Suppressor macrophage (primary cell): Measurements from ENCODE around the gene DDX21.
"Not testable (repeated sequence)": the region's sequence is repeated elsewhere in the genome, so short reads cannot be mapped to it uniquely, and the experiment has no call there.

Experiments used
- DNase-seq, 4 experiments: peaks; one replicate each; pipeline ENCODE4 v3.0.0-alpha.2; 2020 to 2022
- total RNA-seq, 17 experiments: gene quantifications; one replicate each; lab custom pipeline; 2026; ENCODE audit warnings: mixed read lengths in 6 of 17, inconsistent platforms in 3 of 17; lab: John Stamatoyannopoulos, UW

The DDX21 gene
- 97.6 to 349 (median 231) reads per million in 17 experiments for total RNA-seq

DNA sequence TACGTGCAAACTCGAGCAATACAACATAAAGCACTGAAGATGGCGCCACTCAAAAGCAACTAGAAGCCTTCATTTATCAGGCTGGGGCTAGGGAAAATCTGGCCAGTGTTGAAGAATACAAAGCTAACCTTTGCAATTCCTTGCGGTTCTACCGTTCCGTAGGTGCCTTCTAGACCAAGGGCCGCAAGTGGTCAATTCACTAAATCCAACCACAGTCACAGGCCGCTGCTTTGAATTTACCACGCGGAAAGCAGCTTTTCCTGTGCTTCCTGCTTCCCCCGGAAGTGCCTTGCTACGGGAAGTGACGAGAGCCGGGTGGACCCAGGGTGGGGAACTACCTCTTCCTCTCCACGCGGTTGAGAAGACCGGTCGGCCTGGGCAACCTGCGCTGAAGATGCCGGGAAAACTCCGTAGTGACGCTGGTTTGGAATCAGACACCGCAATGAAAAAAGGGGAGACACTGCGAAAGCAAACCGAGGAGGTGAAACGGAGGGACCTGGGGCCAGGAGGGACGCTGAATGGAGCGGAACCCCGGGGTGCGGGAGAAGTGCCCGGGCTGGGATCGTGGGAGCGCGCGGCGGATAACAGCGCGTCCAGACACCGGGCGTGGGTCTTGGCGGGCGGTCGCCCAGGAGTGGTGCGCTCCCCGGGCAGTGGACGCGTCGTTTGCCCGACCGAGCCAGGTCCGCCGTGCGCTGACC, at the start of gene DDX21:
TSS of gene DDX21 (plus strand) at position 339 of the 701 bp plus-strand sequence. CDS start at position 395, 56 bp downstream.
- DNase-seq = peak; percentile 90 to 96 (median 95)

DNA sequence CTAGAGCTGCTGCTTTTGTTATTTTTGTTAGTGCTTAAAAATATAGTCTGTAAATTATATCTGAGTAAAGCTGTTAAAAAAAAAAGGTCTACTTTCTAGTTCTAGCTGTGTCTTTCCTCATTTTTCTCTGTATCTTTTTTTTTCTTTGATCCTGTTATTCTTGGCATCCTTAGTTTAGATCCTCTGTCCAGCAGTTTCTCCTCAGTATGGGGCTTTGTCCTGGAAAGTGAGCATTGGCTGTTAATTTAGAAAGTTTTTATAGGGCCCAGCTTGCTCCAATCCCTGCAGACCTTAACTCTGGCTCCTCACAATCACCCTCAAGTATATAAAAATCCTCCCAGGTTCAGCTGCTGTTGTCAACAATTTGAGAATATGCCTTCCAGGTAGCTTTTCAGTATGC, 31.4 kb upstream of the DDX21 start:
- DNase-seq = no peak

DNA sequence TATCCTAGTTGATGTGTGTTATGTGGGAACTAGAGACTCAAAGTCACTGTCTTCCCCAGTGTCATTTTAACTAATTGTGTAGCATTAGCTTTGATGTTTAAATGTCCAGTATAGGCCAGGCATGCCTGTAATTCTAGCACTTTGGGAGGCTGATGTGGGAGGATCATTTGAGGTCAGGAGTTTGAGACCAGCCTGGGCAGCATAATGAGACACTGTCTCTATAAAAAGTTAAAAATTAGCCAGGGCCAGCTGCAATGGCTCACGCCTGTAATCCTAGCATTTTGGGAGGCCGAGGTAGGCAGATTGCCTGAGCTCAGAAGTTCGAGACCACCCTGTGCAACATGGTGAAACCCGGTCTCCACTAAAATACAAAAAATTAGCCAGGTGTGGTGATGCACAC, 30.5 kb upstream of the DDX21 start:
- no peak for DNase-seq

DNA sequence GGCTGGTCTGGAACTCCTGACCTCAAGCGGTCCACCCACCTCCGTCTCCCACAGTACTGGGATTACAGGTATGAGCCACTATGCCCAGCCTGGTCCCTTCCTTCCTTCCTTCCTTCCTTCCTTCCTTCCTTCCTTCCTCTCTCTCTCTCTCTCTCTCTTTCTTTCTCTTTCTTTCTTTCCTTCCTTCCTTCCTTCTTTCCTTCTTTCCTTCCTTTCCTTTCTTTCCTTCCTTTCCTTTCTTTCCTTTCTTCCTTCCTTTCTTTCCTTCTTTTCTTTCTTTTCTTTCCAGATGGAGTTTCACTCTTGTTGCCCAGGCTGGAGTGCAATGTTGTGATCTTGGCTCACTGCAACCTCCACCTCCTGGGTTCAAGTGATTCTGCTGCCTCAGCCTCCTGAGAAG, 26.8 kb upstream of the DDX21 start:
- DNase-seq = not testable (repeated sequence)

DNA sequence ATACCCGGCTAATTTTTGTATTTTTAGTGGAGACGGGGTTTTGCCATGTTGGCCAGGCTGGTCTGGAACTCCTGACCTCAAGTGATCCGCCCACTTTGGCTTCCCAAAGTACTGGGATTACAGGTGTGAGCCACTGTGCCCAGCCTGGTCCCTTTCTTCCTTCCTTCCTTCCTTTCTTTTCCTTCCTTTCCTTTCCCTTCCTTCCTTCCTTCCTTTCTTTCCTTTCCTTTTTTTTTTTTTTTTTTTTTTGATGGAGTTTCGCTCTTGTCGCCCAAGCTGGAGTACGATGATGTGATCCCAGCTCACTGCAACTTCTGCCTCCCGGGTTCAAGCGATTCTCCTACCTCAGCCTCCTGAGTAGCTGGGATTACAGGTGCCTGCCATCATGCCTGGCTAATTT, 26.1 kb upstream of the DDX21 start:
- not testable (repeated sequence) for DNase-seq

DNA sequence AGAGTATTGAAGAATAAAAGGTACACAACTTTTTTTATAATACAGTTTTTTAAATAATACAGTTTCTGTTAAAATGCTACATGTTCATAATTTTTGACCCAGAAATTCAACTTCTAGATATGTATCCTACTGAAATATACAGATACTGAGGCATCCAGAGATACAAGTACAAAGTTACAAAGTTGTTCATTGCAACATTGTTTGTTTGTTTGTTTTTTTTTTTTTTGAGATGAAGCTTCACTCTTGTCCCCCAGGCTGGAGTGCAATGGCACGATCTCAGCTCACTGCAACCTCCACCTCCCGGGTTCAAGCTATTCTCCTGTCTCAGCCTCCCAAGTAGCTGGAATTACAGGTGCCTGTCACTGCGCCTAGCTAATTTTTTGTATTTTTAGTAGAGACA, 23.1 kb upstream of the DDX21 start:
- DNase-seq = not testable (repeated sequence)

DNA sequence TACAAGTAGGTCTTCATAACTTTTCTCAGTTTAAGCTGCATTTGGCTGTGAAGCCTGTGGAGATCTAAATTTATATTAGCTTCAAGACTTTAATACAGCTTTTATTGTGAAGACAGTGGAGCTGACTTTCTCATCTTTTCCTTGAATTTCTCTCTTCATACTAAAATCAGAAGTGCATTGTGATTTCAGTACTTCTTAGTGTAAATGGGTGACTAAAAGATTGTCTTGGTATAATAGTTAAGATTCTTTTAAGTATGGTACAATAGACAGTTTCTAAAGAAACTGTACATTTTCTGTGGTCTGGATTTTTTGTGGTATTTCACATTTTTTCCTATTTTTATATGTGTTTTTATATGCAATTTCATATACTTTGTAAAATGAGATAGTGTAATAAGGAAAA, 21.0 kb upstream of the DDX21 start:
- no peak for DNase-seq

DNA sequence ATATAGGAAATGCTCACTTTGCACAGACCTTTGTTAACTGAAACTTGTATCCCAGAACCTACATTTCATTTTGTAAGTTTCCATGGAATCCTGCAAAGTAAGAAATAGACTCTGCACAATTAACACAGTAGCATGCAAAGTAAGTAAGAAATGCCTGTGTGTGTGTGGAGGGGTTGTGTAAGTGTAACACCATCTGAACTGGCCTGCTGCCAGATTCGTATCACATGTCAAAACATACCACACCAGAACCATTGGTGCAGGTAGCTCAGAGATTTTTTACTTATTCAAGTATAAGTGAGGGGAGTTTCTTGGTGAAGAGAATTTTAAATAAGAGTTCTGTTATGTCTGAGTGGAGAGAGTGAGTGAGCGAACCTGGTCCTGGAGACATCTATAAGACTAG, 17.9 kb upstream of the DDX21 start:
- no peak for DNase-seq

DNA sequence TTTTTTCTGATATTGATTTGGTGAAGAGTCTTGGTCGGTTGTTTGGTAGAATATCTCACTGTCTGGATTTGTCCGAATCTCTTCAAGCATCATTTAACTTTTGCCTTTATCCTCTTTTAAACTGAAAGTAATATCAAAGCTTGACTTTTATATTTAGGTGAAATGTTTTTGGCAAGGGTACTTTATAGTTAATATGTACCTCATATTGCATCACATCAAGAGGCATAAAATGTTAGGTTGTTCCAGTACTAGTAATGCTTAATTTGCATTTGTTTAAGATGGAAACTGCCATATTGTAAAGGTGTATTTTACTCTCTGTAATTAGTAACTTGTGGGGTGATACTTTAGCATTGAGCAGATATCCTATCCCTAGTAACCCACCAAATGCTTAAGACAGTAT, 17.1 kb upstream of the DDX21 start:
- DNase-seq = no peak

DNA sequence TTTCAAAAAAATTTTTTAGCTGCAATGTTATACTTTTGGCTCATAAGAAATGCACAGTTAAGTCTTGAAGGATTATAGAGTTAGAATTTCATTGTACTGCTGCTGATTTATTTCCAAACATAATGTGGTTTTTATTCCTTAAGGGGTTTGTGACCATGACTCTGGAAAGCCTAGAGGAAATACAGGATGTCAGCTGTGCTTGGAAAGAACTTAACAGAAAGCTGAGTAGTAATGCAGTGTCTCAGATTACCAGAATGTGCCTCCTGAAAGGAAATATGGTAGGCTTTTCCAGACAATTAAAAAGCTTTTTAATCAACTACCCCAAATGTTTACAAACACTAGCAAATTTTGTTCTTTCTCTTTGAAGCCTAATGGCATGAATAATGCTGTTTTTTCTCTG, 15.1 kb upstream of the DDX21 start:
- DNase-seq = not testable (repeated sequence)

DNA sequence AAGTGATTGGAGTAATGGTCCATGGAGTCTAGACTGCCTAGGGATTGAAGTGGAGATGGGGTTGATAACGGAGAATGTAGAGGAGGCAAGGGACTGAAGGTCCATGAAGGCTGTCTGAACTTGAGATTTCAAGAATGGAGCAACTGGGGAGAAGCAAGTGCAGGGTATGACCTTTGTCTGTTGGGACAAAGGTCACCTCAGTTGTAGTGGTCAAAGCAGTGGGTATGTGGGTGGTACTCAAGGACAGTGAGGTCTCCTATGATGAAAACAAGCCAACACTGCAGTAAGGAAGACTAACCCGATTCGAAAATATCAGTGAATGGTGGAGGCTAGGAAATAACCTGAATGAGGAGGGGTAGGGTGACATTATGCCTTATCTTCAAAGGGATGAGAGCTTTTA, 5.4 kb upstream of the DDX21 start:
- DNase-seq = no peak

DNA sequence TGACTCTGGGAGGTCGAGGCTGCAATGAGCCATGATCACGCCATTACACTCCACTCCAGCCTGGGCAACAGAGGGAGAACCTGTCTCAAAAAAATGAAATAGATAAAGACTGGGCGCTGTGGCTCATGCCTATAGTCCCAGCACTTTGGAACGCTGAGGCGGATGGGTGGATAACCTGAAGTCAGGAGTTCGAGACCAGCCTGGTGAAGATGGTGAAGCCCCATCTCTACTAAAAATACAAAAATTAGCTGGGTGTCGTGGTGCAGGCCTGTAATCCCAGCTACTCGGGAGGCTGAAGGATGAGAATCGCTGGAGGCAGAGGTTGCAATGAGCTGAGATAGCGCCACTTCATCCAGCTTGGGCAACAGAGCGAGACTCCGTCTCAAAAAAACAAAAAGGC, 1.1 kb upstream of the DDX21 start:
- no peak for DNase-seq

DNA sequence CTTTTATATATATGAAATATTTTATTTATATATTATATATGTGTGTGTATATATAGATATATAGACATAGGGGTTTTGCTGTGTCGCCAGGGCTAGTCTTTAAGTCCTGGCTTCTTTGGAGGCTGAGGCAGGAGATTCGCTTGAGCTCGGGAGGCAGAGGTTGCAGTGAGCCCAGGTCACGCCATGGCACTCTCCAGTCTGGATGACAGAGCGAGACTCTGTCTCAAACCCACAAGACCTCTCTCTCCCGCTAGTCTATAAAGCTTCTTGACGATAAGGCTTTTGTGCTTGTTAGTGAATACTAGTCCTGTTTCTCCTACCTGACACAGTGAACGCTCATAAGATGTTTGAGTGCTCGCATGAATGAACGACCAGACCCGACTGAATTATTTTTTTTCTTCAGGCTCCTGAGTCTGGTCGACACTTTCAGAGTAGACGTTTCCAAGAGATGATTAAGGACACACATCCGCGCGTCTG, 577 bp upstream of the DDX21 start:
- peak in 2 of 4 experiments; percentile 40 to 42 for DNase-seq

DNA sequence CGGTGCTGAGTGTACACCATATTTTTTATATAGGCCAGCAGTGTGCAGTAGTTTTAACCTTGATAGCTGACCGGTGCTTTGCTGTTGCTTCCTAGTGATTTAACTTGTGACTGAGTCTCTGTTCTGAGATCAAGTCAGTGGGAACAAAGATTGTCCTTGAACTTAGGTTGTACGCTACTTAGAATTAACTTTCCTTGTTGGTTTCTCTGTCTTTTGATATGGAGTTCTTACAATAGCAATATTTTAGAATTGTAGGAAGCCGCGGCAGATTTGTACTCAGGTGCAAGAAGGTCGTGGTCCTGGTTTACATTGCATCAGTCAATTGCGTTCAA, 1.3 kb downstream of the DDX21 start:
- no peak for DNase-seq

DNA sequence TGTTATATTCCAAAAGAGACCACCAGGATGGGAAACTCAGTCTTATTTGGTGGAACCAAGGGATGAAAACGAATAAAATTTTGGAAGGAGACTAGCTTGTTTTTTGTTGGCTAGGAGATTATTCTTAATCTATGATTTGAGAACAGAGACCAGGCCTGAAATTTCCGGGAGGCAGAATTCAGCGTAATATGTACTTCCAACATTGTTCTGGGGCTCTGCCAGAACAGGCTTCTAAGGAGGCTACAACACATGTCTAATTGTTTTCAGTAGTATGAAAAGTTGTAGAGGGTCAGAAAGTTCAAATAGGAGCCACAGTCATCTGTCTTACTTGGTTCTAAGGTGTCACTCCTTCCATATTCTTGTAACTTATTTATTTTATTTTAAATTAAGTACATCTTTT, 1.7 kb downstream of the DDX21 start:
- DNase-seq = no peak

DNA sequence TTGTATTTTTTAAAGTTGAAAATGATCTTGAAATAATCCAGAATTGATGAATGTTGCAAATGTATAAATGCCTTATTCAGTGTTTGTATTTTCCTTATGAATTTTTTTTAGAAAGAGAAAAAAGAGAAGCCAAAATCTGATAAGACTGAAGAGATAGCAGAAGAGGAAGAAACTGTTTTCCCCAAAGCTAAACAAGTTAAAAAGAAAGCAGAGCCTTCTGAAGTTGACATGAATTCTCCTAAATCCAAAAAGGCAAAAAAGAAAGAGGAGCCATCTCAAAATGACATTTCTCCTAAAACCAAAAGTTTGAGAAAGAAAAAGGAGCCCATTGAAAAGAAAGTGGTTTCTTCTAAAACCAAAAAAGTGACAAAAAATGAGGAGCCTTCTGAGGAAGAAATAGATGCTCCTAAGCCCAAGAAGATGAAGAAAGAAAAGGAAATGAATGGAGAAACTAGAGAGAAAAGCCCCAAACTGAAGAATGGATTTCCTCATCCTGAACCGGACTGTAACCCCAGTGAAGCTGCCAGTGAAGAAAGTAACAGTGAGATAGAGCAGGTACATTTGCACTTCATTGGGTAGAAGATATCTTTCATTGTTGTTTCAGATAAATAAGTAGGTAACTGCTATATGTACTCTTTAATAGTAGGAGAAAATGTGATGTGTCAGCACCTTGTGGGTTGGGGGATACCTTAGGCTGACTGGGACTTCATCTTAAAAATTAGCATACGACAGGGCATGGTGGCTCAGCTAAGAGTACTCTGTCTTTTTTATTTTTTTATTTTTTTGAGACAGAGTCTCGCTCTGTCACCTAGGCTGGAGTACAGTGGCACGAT, 3.9 kb downstream of the DDX21 start:
- no peak for DNase-seq

DNA sequence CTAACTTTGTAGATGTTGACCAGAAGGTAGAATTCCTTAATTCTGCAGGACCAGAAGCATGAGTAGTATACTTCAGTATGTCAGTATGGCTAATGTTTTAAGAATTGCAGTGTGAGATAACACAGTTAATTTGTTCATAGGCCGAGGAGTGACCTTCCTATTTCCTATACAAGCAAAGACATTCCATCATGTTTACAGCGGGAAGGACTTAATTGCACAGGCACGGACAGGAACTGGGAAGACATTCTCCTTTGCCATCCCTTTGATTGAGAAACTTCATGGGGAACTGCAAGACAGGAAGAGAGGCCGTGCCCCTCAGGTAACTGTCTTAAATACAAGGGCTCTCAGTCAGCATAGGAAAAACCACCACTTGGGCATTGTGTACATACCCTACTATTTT, 7.2 kb downstream of the DDX21 start:
- DNase-seq = no peak

DNA sequence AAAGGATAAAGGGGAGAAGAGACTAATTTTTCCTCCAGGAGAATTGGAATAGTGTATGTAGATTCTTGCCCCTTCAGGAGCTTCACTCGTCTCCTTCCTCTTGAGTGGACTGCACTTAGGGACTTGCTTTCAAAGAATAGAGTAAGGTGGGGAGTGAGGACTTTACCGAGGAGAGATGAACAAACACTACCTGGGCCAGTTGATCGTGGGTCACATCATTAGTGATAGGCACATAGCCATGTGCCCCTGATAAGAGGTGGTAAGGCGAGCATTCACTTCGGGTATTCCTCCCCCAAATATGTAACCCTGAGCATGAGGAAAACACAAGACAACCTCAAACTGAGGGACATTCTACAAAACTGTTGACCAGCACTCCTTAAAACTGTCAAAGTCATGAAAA, 18.0 kb downstream of the DDX21 start:
- DNase-seq = no peak

DNA sequence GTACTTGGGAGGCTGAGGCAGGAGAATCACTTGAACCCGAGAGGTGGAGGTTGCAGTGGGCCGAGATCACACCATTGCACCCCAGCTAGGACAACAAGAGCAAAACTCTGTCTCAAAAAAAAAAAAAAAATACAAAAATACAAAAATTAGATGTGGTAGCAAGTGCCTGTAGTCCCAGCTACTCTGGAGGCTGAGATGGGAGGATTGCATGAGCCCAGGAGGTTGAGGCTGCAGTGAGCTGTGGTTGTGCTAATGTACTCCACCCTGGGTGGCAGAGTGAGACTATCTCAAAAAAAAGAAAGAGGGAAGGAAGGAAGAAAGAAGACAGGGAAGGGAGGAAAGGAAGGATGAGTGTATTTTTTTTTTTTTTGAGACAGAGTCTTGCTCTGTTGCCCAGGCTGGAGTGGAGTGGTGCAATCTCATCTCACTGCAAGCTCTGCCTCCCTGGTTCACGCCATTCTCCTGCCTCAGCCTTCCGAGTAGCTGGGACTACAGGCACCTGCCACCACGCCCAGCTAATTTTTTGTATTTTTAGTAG, 20.0 kb downstream of the DDX21 start:
- DNase-seq = not testable (repeated sequence)

DNA sequence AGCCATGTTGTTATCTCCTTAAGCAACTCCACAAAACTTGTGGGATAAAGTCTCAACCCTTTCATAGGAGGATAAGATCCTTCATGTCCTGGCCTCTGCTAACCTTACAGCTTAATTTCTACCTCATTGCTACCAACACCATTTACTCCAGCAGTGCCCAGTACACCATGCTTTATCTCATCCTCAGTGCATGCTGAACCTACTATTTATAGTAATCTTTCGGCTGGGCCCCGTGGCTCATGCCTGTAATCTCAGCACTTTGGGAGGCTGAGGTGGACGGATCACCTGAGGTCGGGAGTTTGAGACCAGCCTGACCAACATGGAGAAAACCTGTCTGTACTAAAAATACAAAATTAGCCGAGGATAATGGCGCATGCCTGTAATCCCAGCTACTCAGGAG, 23.8 kb downstream of the DDX21 start:
- DNase-seq = not testable (repeated sequence)

DNA sequence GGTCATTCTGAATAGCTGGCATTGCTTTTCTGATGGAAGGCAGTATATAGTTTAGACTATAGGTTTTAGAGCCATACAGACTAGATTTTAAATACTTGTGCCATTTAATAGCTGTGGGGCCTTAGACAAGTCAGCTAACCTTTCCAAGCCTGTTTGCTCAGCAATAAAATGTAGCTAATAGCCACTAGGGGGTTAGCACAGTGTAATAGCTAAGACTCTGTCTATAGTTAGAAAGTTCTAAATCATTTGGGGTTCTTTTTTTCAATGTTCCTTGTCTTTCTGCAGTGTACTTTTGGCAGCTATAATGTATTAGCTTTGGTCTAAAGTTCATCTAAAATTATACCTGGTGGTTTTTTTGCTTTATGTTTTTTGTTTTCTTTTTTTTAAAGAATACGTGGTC, 25.1 kb downstream of the DDX21 start:
- peak in 2 of 4 experiments; percentile 11 to 16 for DNase-seq

DNA sequence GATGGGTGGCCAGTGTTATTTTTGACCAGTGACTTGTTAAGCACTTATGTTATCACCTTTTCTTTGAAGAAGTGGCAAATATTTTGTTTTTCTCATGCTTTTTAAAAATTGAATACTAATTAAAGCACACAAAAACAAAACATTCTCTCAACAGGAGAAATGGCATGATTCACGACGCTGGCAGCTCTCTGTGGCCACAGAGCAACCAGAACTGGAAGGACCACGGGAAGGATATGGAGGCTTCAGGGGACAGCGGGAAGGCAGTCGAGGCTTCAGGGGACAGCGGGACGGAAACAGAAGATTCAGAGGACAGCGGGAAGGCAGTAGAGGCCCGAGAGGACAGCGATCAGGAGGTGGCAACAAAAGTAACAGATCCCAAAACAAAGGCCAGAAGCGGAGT, 26.4 kb downstream of the DDX21 start:
- DNase-seq = no peak

DNA sequence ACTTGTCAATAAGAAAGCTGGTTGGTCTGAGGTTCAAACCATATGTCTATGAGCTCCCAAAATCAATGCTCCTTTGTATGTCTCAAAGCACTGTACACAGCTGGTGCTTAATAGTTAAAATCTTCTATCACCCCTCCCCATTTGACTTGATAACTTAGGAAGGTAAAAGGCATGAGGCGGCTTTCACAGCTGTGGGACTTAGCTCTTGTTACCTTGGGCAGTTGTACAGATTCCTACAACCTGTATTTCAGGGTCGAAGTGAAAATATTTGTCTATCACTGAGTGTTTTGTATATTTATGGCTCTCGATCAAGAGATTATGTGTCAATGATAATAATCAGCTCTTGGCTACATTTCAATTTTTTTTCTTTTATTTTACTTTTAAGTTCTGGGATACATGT, 31.6 kb downstream of the DDX21 start:
- DNase-seq = no peak
